ENCODE measurements around the gene CASZ1. TPM values are rescaled to one million over a fixed set of nuclear protein-coding genes. Genes with fewer than 3 reads are reported as not detected.

CASZ1 gene
- total RNA-seq, 1 experiment from 2014 or later = 15.2 TPM

DNA sequence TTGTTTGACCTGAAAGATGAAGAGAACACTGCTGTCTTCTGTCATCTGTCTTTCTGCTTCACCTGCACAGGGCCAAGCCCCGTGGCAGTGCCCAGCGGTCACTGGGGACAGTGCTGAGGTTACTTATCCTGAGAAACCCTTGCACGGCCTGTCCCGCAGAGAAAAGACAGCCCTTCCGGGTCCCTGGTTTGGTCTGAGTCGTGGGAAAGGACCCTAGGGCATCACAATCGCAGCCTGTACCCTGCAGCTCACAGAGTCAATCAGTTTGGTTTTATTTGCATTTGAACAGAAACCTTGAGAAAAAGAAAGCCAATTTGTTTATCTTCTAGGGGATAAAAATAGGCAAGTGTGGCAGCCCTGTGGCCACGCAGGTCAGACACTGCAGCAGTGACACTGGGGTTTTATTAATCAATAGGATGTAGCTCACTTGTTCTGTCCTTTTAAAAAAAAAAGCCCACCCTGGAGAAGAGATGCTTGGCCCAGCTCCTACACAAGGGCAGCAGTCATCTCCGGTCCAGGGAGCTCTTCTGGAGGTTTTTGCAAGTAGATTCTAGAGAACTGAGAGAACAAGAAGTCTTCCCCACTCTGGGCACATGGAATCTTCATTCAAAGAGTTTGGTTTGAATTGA, 201.7 kb downstream of the CASZ1 start:
- POLR2A ChIA-PET (ENCODE audit: unreplicated experiment) = no interaction called here
- BruUV-seq (replicated peaks) = no TSS peak

DNA sequence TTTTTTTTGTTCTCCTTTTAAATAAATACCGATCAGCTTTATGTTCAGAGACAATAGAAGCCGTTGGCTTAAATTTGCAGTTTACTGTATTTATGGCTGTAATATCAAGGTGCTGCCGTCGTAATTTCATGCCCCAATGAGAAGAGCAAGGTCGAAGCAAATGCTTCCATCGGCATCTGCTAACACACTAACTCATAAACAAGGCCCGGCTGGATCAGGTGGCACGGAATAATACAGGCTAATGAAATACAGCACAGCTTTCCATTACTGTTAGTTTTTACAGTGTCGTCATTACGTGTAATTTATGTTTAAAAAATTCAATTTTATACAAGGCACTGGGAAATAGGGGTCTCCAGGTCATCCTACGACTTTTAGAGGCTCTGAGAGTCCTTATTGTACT, 202.7 kb downstream of the CASZ1 start:
- H3K36me3 ChIP-seq (ENCODE audit: low read depth) = no peaks in the 10 kb centered on the region
- H3K27ac ChIP-seq = no peak overlapping the region
- intact Hi-C loops (cut with micrococcal nuclease; ENCODE audit: unreplicated experiment) = no loop called here
- no peaks in the 10 kb centered on the region for H4K20me1 ChIP-seq (ENCODE audit: insufficient read depth)
- H3K4me1 ChIP-seq (replicated peaks; ENCODE audit: insufficient read depth) = peaks cover 8% of the 10 kb centered on the region
- POLR2A ChIA-PET (ENCODE audit: unreplicated experiment) = no interaction called here
- peaks cover 8% of the 10 kb centered on the region for H3F3A ChIP-seq (ENCODE audit: insufficient read depth, low read depth)
- DNase-seq = no peak
- no peak overlapping the region for H2AFZ ChIP-seq
- H3K9me3 ChIP-seq (ENCODE audit: insufficient read depth, low read depth) = no peaks in the 10 kb centered on the region
- H3K9me2 ChIP-seq (ENCODE audit: insufficient read depth) = no peaks in the 10 kb centered on the region
- H3K79me2 ChIP-seq (ENCODE audit: low read depth) = no peaks in the 10 kb centered on the region
- CTCF ChIA-PET = interaction anchor here (0.5 kb wide), 1 partner anchor 99 kb away, joined by 3 read pairs; no protein-coding TSS in a partner anchor
- no peak for TF ChIP-seq EZH2 (IDR thresholded peaks at IDR 0.05; ENCODE audit: low read depth)
- TF ChIP-seq, protein P1, sequence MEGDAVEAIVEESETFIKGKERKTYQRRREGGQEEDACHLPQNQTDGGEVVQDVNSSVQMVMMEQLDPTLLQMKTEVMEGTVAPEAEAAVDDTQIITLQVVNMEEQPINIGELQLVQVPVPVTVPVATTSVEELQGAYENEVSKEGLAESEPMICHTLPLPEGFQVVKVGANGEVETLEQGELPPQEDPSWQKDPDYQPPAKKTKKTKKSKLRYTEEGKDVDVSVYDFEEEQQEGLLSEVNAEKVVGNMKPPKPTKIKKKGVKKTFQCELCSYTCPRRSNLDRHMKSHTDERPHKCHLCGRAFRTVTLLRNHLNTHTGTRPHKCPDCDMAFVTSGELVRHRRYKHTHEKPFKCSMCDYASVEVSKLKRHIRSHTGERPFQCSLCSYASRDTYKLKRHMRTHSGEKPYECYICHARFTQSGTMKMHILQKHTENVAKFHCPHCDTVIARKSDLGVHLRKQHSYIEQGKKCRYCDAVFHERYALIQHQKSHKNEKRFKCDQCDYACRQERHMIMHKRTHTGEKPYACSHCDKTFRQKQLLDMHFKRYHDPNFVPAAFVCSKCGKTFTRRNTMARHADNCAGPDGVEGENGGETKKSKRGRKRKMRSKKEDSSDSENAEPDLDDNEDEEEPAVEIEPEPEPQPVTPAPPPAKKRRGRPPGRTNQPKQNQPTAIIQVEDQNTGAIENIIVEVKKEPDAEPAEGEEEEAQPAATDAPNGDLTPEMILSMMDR (conservative IDR thresholded peaks at IDR 0.05) = no peak
- no peaks in the 10 kb centered on the region for H3K27me3 ChIP-seq (ENCODE audit: insufficient read depth, low read depth)
- no peak overlapping the region for H3K4me2 ChIP-seq
- BruUV-seq (replicated peaks) = no TSS peak
- no peak overlapping the region for H3K4me3 ChIP-seq

More for the DNA sequence above, 201.7 kb downstream of the CASZ1 start:
- intact Hi-C loops (cut with micrococcal nuclease; ENCODE audit: unreplicated experiment) = no loop called here
- no peak overlapping the region for H2AFZ ChIP-seq
- CTCF ChIA-PET = no interaction called here
- H3K36me3 ChIP-seq (ENCODE audit: low read depth) = no peaks in the 10 kb centered on the region
- no peaks in the 10 kb centered on the region for H3K9me3 ChIP-seq (ENCODE audit: insufficient read depth, low read depth)
- H4K20me1 ChIP-seq (ENCODE audit: insufficient read depth) = no peaks in the 10 kb centered on the region
- no peak overlapping the region for H3K4me3 ChIP-seq
- peaks cover 16% of the 10 kb centered on the region for H3K4me1 ChIP-seq (replicated peaks; ENCODE audit: insufficient read depth)
- DNase-seq = no peak
- no peak overlapping the region for H3K4me2 ChIP-seq
- no peaks in the 10 kb centered on the region for H3K79me2 ChIP-seq (ENCODE audit: low read depth)
- TF ChIP-seq, protein P1 (conservative IDR thresholded peaks at IDR 0.05) = no peak
- no peak for TF ChIP-seq EZH2 (IDR thresholded peaks at IDR 0.05; ENCODE audit: low read depth)
- H3F3A ChIP-seq (ENCODE audit: insufficient read depth, low read depth) = peaks cover 18% of the 10 kb centered on the region
- no peak overlapping the region for H3K27ac ChIP-seq
- no peaks in the 10 kb centered on the region for H3K9me2 ChIP-seq (ENCODE audit: insufficient read depth)
- H3K27me3 ChIP-seq (ENCODE audit: insufficient read depth, low read depth) = no peaks in the 10 kb centered on the region

DNA sequence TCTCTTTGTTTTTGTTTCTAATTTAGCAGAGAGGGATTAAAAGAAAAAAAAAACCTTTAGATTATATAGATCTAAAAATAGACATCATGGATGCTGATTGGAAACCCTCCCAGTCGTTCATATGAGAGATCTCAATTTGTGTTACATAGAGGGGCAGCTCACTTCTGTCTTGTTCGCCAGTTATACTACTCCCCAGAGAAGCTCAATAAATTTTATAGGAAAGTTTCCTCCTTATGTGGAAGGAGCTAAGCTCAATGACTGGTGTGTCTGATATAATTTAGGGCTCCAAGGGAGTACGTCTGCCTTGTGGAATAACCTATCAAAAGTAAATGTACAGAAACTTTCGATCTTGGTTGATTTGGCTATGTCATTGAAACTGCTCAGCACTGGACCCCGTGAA, 204.1 kb downstream of the CASZ1 start:
- no peak overlapping the region for H3K27ac ChIP-seq
- H3K27me3 ChIP-seq (ENCODE audit: insufficient read depth, low read depth) = no peaks in the 10 kb centered on the region
- no peak overlapping the region for H3K4me3 ChIP-seq
- H2AFZ ChIP-seq = no peak overlapping the region
- no TSS peak for BruUV-seq (replicated peaks)
- no peaks in the 10 kb centered on the region for H4K20me1 ChIP-seq (ENCODE audit: insufficient read depth)
- DNase-seq = no peak
- H3K9me3 ChIP-seq (ENCODE audit: insufficient read depth, low read depth) = no peaks in the 10 kb centered on the region
- TF ChIP-seq, protein P1 (conservative IDR thresholded peaks at IDR 0.05) = no peak
- no peak for TF ChIP-seq EZH2 (IDR thresholded peaks at IDR 0.05; ENCODE audit: low read depth)
- no peaks in the 10 kb centered on the region for H3K9me2 ChIP-seq (ENCODE audit: insufficient read depth)
- no peaks in the 10 kb centered on the region for H3K4me1 ChIP-seq (replicated peaks; ENCODE audit: insufficient read depth)
- no peaks in the 10 kb centered on the region for H3K36me3 ChIP-seq (ENCODE audit: low read depth)
- H3K79me2 ChIP-seq (ENCODE audit: low read depth) = no peaks in the 10 kb centered on the region
- intact Hi-C loops (cut with micrococcal nuclease; ENCODE audit: unreplicated experiment) = no loop called here
- no peak overlapping the region for H3K4me2 ChIP-seq
- POLR2A ChIA-PET (ENCODE audit: unreplicated experiment) = no interaction called here
- H3F3A ChIP-seq (ENCODE audit: insufficient read depth, low read depth) = no peaks in the 10 kb centered on the region
- CTCF ChIA-PET = no interaction called here

Data from PC-9 (cell line).